Stimulated activated CD8-positive, alpha-beta memory T cell treated with anti-CD3 and anti-CD28 coated beads, Interleukin-4, amount 100 ng/mL, for 4 hours (primary cell): ENCODE results near the gene COL1A2.

Experiments used
- DNase-seq, 2 donors: peaks; one replicate each; pipeline ENCODE4 v3.0.0-alpha.2; 2020; ENCODE audit warnings: low read depth in 2 of 2, low spot score in 1 of 2

Gene COL1A2

GRCh38 chr7:94432817-94433216, 38.1 kb downstream of the COL1A2 start:
- no peak for DNase-seq

GRCh38 chr7:94433224-94433623, 38.5 kb downstream of the COL1A2 start:
- DNase-seq = no peak

- DNase-seq = no peak
Measured at GRCh38 chr7:94434042-94434441, 39.3 kb downstream of the COL1A2 start.

- DNase-seq = peak; percentile 7 to 24
Measured at GRCh38 chr7:94436018-94436604, 41.4 kb downstream of the COL1A2 start.

GRCh38 chr7:94436700-94437099, 42.0 kb downstream of the COL1A2 start:
- DNase-seq = no peak

- no peak for DNase-seq
Measured at GRCh38 chr7:94439893-94440381, 45.2 kb downstream of the COL1A2 start.

GRCh38 chr7:94440451-94441039, 45.9 kb downstream of the COL1A2 start:
- DNase-seq = no peak

- no peak for DNase-seq
Measured at GRCh38 chr7:94441138-94441537, 46.4 kb downstream of the COL1A2 start.

- DNase-seq = no peak
Measured at GRCh38 chr7:94442639-94443038, 47.9 kb downstream of the COL1A2 start.

GRCh38 chr7:94444813-94445212, 50.1 kb downstream of the COL1A2 start:
- no peak for DNase-seq

GRCh38 chr7:94445696-94446194, 51.0 kb downstream of the COL1A2 start:
- no peak for DNase-seq

- DNase-seq = no peak
Measured at GRCh38 chr7:94446308-94446707, 51.6 kb downstream of the COL1A2 start.

GRCh38 chr7:94449151-94449725, 54.5 kb downstream of the COL1A2 start:
- no peak for DNase-seq

- DNase-seq = no peak
Measured at GRCh38 chr7:94450044-94450697, 55.5 kb downstream of the COL1A2 start.

- DNase-seq = no peak
Measured at GRCh38 chr7:94451187-94451586, 56.5 kb downstream of the COL1A2 start.

- no peak for DNase-seq
Measured at GRCh38 chr7:94452239-94452638, 57.5 kb downstream of the COL1A2 start.

- DNase-seq = no peak
Measured at GRCh38 chr7:94453898-94454297, 59.2 kb downstream of the COL1A2 start.

GRCh38 chr7:94458041-94458440, 63.3 kb downstream of the COL1A2 start:
- DNase-seq = no peak

GRCh38 chr7:94466516-94466915, 71.8 kb downstream of the COL1A2 start:
- no peak for DNase-seq

GRCh38 chr7:94471604-94472003, 76.9 kb downstream of the COL1A2 start:
- DNase-seq = no peak

- no peak for DNase-seq
Measured at GRCh38 chr7:94472608-94473007, 77.9 kb downstream of the COL1A2 start.

GRCh38 chr7:94476251-94476840, 81.7 kb downstream of the COL1A2 start:
- no peak for DNase-seq
